ENCODE measurements around the gene PCIF1. TPM values are rescaled to one million over a fixed set of nuclear protein-coding genes. Genes with fewer than 3 reads are reported as not detected.
"Not testable (repeated sequence)": the region's sequence is repeated elsewhere in the genome, so short reads cannot be mapped to it uniquely, and the experiment has no call there.

Gene PCIF1
- polyA plus RNA-seq, 2 of the 4 experiments (the other 2 are of a cell fraction), result 19.7 to 21.6 TPM

- 83% methylated on average over 13 of the region's 13 CpGs for WGBS (ENCODE audit: missing lambda C conversion rate)
- no peak for FAIRE-seq
- CTCF ChIA-PET, result interaction anchor here (1.1 to 2.0 kb wide), 5 partner anchors 10 to 1042 kb away, joined by 3 to 8 read pairs (median 5); no protein-coding TSS in a partner anchor
- H3K4me1 ChIP-seq, result no peaks in the 10 kb centered on the region
- peak; percentile 64 for TF ChIP-seq ZFP36 (IDR thresholded peaks at IDR 0.05; ENCODE audit: borderline replicate concordance, partially characterized antibody)
- TF ChIP-seq GATA3 (IDR thresholded peaks at IDR 0.05; ENCODE audit: borderline replicate concordance), result no peak
- no peak for ATAC-seq
- POLR2A ChIA-PET, result interaction anchor here (0.7 to 1.0 kb wide), 2 partner anchors 12 to 18 kb away, joined by 3 to 4 read pairs; partner anchors contain the start of genes PLTP and ZSWIM1
- H3K27ac ChIP-seq, result no peak overlapping the region
- no peak for DNase-seq (ENCODE audit: low read depth in 1 of 2, low spot score in 1 of 2)
- H3K9me3 ChIP-seq, result no peaks in the 10 kb centered on the region
- H3K4me2 ChIP-seq, result no peak overlapping the region
- H3K4me3 ChIP-seq, result no peak overlapping the region
Measured at GRCh38 chr20:45899046-45899835, 35.2 kb upstream of the PCIF1 start.

- H3K4me3 ChIP-seq; DNase-seq (ENCODE audit: low read depth in 1 of 2, low spot score in 1 of 2); ATAC-seq; CTCF ChIA-PET; FAIRE-seq; H3K4me2 ChIP-seq; POLR2A ChIA-PET; H3K27ac ChIP-seq; H3K9me3 ChIP-seq: not testable (repeated sequence)
- H3K4me1 ChIP-seq, result peaks cover 14% of the 10 kb centered on the region
- 91% methylated on average over 6 of the region's 6 CpGs for WGBS (ENCODE audit: missing lambda C conversion rate)
Measured at GRCh38 chr20:45901332-45901731, 33.2 kb upstream of the PCIF1 start.

- ChIA-PET CTCF (interaction anchor here (0.6 to 1.1 kb wide), 2 partner anchors 104 to 136 kb away, joined by 3 to 4 read pairs; no protein-coding TSS in a partner anchor), POLR2A (no interaction called here)
- DNase-seq (ENCODE audit: low read depth in 1 of 2, low spot score in 1 of 2) (no peak), ATAC-seq (no peak; a peak in 1 of 6 replicates), FAIRE-seq (no peak)
- Histone ChIP-seq H3K4me3 (no peak overlapping the region), H3K27ac (no peak overlapping the region), H3K4me2 (no peak overlapping the region), H3K4me1 (peaks cover 15% of the 10 kb centered on the region), H3K9me3 (no peaks in the 10 kb centered on the region)
- TF ChIP-seq CEBPB (IDR thresholded peaks at IDR 0.05), result no peak
- TF ChIP-seq NR3C1 (IDR thresholded peaks at IDR 0.05), result no peak
- TF ChIP-seq RAD21 (conservative IDR thresholded peaks at IDR 0.05 in 1 of 2, IDR thresholded peaks at IDR 0.05 in 1 of 2), result no peak
- no peak for TF ChIP-seq BCL3 (IDR thresholded peaks at IDR 0.05)
- no peak for TF ChIP-seq SREBF2 (IDR thresholded peaks at IDR 0.05)
- no peak for TF ChIP-seq HMGXB4 (CRISPR knock-in tag; IDR thresholded peaks at IDR 0.05; ENCODE audit: borderline replicate concordance)
- no peak for TF ChIP-seq HOXB5 (CRISPR knock-in tag; IDR thresholded peaks at IDR 0.05)
- no peak for TF ChIP-seq ZNF302 (CRISPR knock-in tag; IDR thresholded peaks at IDR 0.05)
- no peak for TF ChIP-seq TFCP2L1 (CRISPR knock-in tag; IDR thresholded peaks at IDR 0.05)
- no peak for TF ChIP-seq MYC (IDR thresholded peaks at IDR 0.05; ENCODE audit: borderline replicate concordance, low read length)
- TF ChIP-seq JUN (IDR thresholded peaks at IDR 0.05), result no peak
- TF ChIP-seq HOXB13 (CRISPR knock-in tag; IDR thresholded peaks at IDR 0.05; ENCODE audit: low read depth), result no peak
- no peak for TF ChIP-seq PHF8 (IDR thresholded peaks at IDR 0.05; ENCODE audit: borderline replicate concordance, low read depth)
- TF ChIP-seq POLR2A (IDR thresholded peaks at IDR 0.05; ENCODE audit: low read length), result no peak
- no peak for TF ChIP-seq CBX8 (IDR thresholded peaks at IDR 0.05)
- TF ChIP-seq KDM1A (IDR thresholded peaks at IDR 0.05; ENCODE audit: low read depth), result no peak
- TF ChIP-seq ZFP36 (IDR thresholded peaks at IDR 0.05; ENCODE audit: borderline replicate concordance, partially characterized antibody), result no peak
- no peak for TF ChIP-seq NFE2L2 (conservative IDR thresholded peaks at IDR 0.05; ENCODE audit: low read length)
- 85% methylated on average over 14 of the region's 14 CpGs for WGBS (ENCODE audit: missing lambda C conversion rate)
Measured at GRCh38 chr20:45902199-45902701, 32.2 kb upstream of the PCIF1 start.

Data from A549 (cell line).